GM03348 (cell line): Measurements from ENCODE around the gene CACNA1I.
A peak's percentile ranks its signal among the peaks of the same experiment; 100 is the strongest.

Experiments
- DNase-seq: peaks from one replicate; pipeline ENCODE4 v3.0.0; 2012; ENCODE audit warnings: low spot score

The CACNA1I gene

GRCh38 chr22:39598017-39598965 lies 27.7 kb downstream of the CACNA1I start:
- peak; percentile 48 for DNase-seq

GRCh38 chr22:39600491-39601179 lies 30.1 kb downstream of the CACNA1I start:
- DNase-seq: no peak

GRCh38 chr22:39601180-39601535 lies 30.6 kb downstream of the CACNA1I start:
- DNase-seq: no peak

GRCh38 chr22:39603345-39603744 lies 32.8 kb downstream of the CACNA1I start:
- no peak for DNase-seq

- no peak for DNase-seq
Observed at GRCh38 chr22:39610246-39610645, 39.7 kb downstream of the CACNA1I start.

- DNase-seq: no peak
Observed at GRCh38 chr22:39610766-39611165, 40.2 kb downstream of the CACNA1I start.

GRCh38 chr22:39611360-39611759 lies 40.8 kb downstream of the CACNA1I start:
- DNase-seq: no peak

- no peak for DNase-seq
Observed at GRCh38 chr22:39612811-39613548, 42.4 kb downstream of the CACNA1I start.

- DNase-seq: no peak
Observed at GRCh38 chr22:39613549-39613921, 43.0 kb downstream of the CACNA1I start.

- DNase-seq: no peak
Observed at GRCh38 chr22:39614442-39614841, 43.9 kb downstream of the CACNA1I start.

- no peak for DNase-seq
Observed at GRCh38 chr22:39616051-39616450, 45.5 kb downstream of the CACNA1I start.

GRCh38 chr22:39616781-39617180 lies 46.2 kb downstream of the CACNA1I start:
- DNase-seq: no peak

- DNase-seq: no peak
Observed at GRCh38 chr22:39617342-39617741, 46.8 kb downstream of the CACNA1I start.

- no peak for DNase-seq
Observed at GRCh38 chr22:39617970-39618757, 47.6 kb downstream of the CACNA1I start.

- DNase-seq: no peak
Observed at GRCh38 chr22:39618996-39619530, 48.5 kb downstream of the CACNA1I start.

- DNase-seq: no peak
Observed at GRCh38 chr22:39620924-39621690, 50.6 kb downstream of the CACNA1I start.

GRCh38 chr22:39621826-39622225 lies 51.3 kb downstream of the CACNA1I start:
- DNase-seq: no peak

GRCh38 chr22:39622881-39623367 lies 52.4 kb downstream of the CACNA1I start:
- DNase-seq: peak; percentile 63

- DNase-seq: no peak
Observed at GRCh38 chr22:39623603-39624500, 53.3 kb downstream of the CACNA1I start.

GRCh38 chr22:39624501-39624821 lies 53.9 kb downstream of the CACNA1I start:
- no peak for DNase-seq
